ENCODE data around the gene NOTCH1.
A peak's percentile ranks its signal among the peaks of the same experiment; 100 is the strongest.
"Not testable (repeated sequence)": the region's sequence is repeated elsewhere in the genome, so short reads cannot be mapped to it uniquely, and the experiment has no call there.

NOTCH1 gene

GRCh38 chr9:136545965-136546696, at the start of gene NOTCH1:
Gene NOTCH1, minus strand, starts transcription at chr9:136546048. Its CDS starts 262 bp downstream, at chr9:136545786.
- DNase-seq (ENCODE audit: low spot score): peak; percentile 95

GRCh38 chr9:136594492-136594891, 48.6 kb upstream of the NOTCH1 start:
- no peak for DNase-seq (ENCODE audit: low spot score)

- no peak for DNase-seq (ENCODE audit: low spot score)
Observed at GRCh38 chr9:136593581-136593980, 47.7 kb upstream of the NOTCH1 start.

GRCh38 chr9:136592666-136593065, 46.8 kb upstream of the NOTCH1 start:
- DNase-seq (ENCODE audit: low spot score): no peak

- no peak for DNase-seq (ENCODE audit: low spot score)
Observed at GRCh38 chr9:136590821-136591752, 45.2 kb upstream of the NOTCH1 start.

GRCh38 chr9:136589766-136590763, 44.2 kb upstream of the NOTCH1 start:
- DNase-seq (ENCODE audit: low spot score): no peak

- no peak for DNase-seq (ENCODE audit: low spot score)
Observed at GRCh38 chr9:136588663-136589464, 43.0 kb upstream of the NOTCH1 start.

GRCh38 chr9:136587944-136588662, 42.3 kb upstream of the NOTCH1 start:
- no peak for DNase-seq (ENCODE audit: low spot score)

- no peak for DNase-seq (ENCODE audit: low spot score)
Observed at GRCh38 chr9:136587145-136587943, 41.5 kb upstream of the NOTCH1 start.

GRCh38 chr9:136586391-136586953, 40.6 kb upstream of the NOTCH1 start:
- DNase-seq (ENCODE audit: low spot score): no peak

- no peak for DNase-seq (ENCODE audit: low spot score)
Observed at GRCh38 chr9:136585531-136586120, 39.8 kb upstream of the NOTCH1 start.

GRCh38 chr9:136584934-136585333, 39.1 kb upstream of the NOTCH1 start:
- no peak for DNase-seq (ENCODE audit: low spot score)

- no peak for DNase-seq (ENCODE audit: low spot score)
Observed at GRCh38 chr9:136584401-136584932, 38.6 kb upstream of the NOTCH1 start.

GRCh38 chr9:136582977-136583735, 37.3 kb upstream of the NOTCH1 start:
- no peak for DNase-seq (ENCODE audit: low spot score)

GRCh38 chr9:136581614-136582447, 36.0 kb upstream of the NOTCH1 start:
- DNase-seq (ENCODE audit: low spot score): no peak

GRCh38 chr9:136579650-136580219, 33.9 kb upstream of the NOTCH1 start:
- not testable (repeated sequence) for DNase-seq (ENCODE audit: low spot score)

Measured in HuH-7.5 (cell line).